CMK (cell line): ENCODE results near the gene TBC1D17.
A peak's percentile ranks its signal among the peaks of the same experiment; 100 is the strongest.

Source experiments
- DNase-seq: peaks from one replicate; pipeline ENCODE4 v3.0.0-alpha.2; 2010; ENCODE audit warnings: low read depth

Gene TBC1D17

GRCh38 chr19:49848938-49849337, 28.6 kb upstream of the TBC1D17 start:
- DNase-seq = no peak

GRCh38 chr19:49849433-49850220, 27.9 kb upstream of the TBC1D17 start:
- DNase-seq = no peak

DNA sequence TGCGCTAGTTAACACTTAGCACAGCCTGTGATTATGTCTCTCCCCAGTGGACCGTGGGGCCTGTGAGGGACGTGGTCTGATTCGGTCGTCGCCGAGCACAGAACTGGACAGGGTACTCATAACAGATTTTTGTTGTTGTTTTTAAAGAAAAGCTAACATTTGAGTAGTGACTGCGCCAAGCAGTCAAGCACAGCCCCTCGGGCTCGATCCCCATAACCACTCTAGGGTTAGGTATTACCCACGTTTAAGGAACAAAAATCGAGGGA, 27.3 kb upstream of the TBC1D17 start:
- no peak for DNase-seq

- DNase-seq = peak; percentile 87
Measured at GRCh38 chr19:49850487-49851342, 26.8 kb upstream of the TBC1D17 start, which contains the start of gene PTOV1. Gene PTOV1 (plus strand): TSS chr19:49851159.

GRCh38 chr19:49851456-49852259, 25.8 kb upstream of the TBC1D17 start:
- no peak for DNase-seq

DNA sequence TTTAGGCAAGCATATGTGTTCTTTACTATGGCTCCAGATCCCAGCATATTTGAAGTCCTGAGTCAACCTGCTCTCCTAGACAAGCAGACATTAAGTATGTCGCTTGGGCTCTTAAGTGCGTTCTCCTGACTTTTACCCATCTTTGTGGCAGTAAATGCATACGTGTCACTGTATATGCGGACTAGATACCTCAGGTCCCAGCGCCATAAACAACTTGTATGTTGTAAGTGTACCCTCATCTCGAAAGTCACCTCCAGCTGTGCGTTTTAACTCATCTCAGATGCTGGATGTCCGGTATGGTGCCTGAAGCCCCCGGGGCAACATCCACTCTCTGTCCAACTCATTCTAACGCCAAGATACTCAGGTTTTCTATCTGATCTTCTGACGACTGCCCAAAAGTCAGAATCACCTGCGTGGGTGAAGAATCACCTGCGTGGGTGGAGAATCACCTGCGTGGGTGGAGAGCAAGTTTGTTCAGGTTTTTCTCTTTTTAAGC, 24.8 kb upstream of the TBC1D17 start:
- DNase-seq = no peak

- DNase-seq = no peak
Measured at GRCh38 chr19:49853852-49854377, 23.6 kb upstream of the TBC1D17 start.

DNA sequence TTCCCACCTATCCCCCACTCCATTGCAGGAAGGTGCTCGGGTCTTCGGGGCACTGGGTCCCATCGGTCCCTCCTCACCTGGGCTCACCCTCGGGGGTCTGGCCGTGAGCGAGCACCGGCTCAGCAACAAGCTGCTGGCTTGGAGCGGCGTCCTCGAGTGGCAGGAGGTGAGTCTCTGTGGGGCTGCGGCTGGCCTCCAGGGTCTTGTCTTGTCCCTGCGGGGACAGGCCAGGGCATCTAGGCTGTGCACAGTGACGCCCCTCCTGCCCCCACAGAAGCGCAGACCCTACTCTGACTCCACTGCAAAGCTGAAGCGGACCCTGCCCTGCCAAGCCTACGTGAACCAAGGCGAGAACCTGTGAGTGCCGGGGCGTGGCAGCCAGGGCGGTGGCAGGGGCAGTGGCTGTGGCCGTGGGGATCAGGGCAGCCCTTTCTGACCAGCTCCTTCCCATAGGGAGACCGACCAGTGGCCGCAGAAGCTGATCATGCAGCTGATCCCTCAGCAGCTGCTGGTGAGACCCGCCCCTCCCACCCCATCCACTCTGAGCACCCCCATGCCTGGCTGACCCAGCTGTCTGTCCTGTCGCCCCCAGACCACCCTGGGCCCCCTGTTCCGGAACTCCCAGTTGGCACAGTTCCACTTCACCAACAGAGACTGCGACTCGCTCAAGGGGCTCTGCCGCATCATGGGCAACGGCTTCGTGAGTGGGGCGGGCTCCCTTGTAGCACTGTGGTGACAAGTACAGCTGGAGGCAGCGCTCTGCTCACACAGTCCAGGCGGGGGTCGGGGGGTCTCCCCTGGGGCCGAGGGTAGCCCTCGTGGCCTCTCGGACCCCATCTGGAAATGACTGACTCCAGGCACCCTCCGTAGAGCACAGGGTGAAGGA, 22.9 kb upstream of the TBC1D17 start:
- no peak for DNase-seq

DNA sequence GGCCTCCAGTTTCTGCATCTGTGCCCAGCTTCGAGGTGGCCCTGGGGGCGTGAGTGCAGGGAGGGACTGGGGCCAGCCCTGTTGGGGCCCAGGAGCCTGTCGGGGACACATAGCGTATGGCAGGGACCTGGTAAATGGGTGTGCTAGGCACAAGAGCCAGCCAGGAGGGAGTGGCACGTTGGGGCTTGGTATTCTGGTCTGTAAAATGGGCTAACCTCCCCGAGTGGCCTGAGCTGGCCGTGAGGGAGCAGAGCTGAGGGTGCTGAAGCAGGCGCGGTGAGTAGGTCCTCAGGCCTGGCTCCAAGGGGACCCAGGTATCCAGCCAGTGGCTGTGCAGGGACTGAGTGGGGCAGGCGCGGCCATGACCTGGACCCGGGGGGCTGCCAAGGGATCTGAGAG, 22.2 kb upstream of the TBC1D17 start:
- no peak for DNase-seq

GRCh38 chr19:49855676-49856573, 21.6 kb upstream of the TBC1D17 start:
- DNase-seq = no peak

GRCh38 chr19:49856574-49857021, 20.9 kb upstream of the TBC1D17 start:
- no peak for DNase-seq

GRCh38 chr19:49857061-49857837, 20.3 kb upstream of the TBC1D17 start:
- DNase-seq = no peak

DNA sequence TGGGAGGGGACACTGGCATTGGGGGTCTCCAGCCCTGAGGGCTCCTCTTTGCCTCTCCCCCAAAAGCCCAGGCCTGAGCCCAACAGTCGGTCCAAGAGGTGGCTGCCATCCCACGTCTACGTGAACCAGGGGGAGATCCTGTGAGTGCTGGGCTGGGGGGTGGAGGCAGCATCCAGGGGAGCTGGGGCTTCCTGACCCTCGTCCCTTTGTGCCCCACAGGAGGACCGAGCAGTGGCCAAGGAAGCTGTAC, 19.7 kb upstream of the TBC1D17 start:
- DNase-seq = no peak

DNA sequence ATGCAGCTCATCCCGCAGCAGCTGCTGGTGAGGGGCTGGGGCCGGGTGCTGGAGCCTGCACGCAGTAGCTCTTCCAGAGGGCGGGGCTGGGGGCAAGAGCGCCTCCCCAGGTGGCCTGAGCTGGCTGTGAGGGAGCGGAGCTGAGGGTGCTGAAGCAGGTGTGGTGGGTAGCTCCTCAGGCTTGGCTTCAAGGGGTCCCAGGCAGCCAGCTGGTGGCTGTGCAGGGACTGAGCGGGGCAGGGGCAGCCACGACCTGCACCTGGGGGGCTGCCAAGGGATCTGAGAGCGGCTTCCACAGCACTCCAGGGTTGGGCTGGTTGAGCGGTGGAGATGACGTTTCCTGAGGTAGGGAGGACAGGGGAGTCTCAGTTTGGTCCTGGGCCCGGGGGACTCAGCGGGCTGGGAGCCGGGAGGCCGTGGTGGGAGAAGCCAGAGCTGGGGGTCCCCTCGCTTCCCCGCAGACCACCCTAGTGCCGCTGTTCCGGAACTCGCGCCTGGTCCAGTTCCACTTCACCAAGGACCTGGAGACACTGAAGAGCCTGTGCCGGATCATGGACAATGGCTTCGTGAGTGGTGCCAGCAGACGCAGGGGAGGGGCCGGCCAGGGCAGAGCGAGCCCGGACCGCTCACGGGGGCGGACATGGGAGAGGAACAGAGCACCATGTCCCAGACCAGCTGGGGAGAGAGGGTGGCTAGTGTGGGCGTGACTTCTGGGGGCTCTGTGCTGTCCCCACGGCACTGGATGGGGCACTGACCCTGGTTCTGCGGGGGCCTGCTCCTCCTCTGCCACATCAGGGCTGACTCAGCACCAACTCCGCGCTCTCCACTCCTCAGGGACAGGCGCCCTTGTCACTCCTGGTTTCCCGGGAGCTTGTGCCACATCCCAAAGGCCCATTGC, 19.2 kb upstream of the TBC1D17 start:
- no peak for DNase-seq

DNA sequence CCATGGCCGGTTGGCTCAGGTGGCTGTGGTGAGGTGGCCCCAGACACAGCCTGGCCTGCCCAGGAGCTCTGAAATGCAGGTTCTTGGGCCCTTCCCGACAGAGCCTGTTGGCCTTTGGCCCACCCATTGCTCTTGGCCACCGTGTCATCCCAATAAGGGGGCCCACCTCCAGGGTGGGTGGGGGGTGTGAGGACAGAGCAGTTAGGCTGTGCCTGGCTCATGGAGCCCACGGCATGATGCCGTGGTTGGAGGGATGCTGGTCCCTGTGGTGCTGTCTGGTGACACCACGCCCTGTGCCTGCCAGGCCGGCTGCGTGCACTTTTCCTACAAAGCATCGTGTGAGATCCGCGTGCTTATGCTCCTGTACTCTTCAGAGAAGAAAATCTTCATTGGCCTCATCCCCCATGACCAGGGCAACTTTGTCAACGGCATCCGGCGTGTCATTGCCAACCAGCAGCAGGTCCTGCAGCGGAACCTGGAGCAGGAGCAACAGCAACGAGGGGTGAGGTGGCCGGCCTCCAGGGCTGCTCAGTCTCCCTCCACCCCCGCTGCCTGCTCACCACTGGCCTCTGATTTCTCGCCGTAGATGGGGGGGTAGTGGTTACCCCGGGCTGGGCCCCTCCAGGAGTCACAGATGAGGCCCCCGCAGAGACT, 17.7 kb upstream of the TBC1D17 start:
- DNase-seq = no peak

DNA sequence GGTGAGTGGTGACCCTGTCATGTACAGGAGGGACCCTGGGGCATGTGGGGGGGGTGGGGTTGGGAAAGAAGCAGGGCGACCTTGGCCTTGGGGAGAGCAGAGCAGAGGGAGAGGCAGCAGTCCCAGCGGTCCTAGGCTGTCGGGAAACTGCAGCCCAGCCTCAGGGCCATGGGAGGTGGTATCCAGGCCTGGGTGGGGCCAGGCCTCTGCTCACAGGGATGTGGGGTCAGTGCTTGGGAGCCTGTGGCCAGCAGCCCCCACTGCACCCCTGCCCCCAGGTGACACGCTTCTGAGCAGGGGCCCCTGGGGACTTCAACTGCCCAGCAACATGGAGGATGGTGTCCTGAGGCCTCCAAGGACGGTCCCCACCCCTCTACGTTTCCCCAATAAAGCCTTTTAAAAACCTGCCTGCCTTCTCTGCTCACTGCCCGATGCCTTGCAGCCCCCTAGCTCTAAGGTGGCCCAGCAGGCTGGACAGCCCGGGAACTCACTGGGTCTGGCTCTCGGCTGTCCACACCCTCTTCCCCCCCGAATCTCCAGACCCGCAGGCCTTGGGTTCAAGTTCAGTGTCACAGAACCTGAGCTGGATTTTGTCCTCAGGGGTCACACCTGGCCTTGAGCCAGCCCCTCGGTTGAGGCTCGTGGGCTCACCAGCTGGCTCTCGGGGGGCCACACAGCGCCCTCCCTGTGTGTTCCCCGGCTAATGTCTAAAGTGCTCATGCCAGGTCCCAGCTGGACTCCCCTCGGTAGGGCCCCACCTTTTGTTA, 17.0 kb upstream of the TBC1D17 start:
- no peak for DNase-seq

- no peak for DNase-seq
Measured at GRCh38 chr19:49861107-49861506, 16.4 kb upstream of the TBC1D17 start.
